NB4 (cell line): ENCODE results near the gene UNC5B.
"Not testable (repeated sequence)": the region's sequence is repeated elsewhere in the genome, so short reads cannot be mapped to it uniquely, and the experiment has no call there.

Experiments used
- DNase-seq: peaks from one replicate; pipeline ENCODE4 v3.0.0; 2010; ENCODE audit warnings: low read depth
- H3K4me3 ChIP-seq: one replicate; pipeline ENCODE4 v1.5.1; 2011; ENCODE audit warnings: mild to moderate bottlenecking, low read depth, low read length, moderate library complexity
- CTCF ChIP-seq: IDR thresholded peaks from one replicate; pipeline ENCODE4 v1.5.1; 2012; ENCODE audit warnings: low read depth, low read length
- MYC ChIP-seq: IDR thresholded peaks from 2 replicates; pipeline ENCODE4 v1.6.1; 2011; ENCODE audit warnings: low read depth, low read length
- POLR2A ChIP-seq: IDR thresholded peaks from 2 replicates; pipeline ENCODE4 v1.6.1; 2011; ENCODE audit warnings: mild to moderate bottlenecking; ENCODE audit not compliant: insufficient read length; ENCODE audit errors: extremely low read depth
- TF ChIP-seq, protein P1 (sequence below): IDR thresholded peaks from 2 replicates; pipeline ENCODE4 v1.6.1; 2011; ENCODE audit warnings: low read depth, low read length

The UNC5B gene

GRCh38 chr10:71270301-71271220 is 58.2 kb downstream of the UNC5B start:
- TF ChIP-seq, protein P1, sequence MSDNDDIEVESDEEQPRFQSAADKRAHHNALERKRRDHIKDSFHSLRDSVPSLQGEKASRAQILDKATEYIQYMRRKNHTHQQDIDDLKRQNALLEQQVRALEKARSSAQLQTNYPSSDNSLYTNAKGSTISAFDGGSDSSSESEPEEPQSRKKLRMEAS, result no peak
- peak; percentile 94 for TF ChIP-seq CTCF
- TF ChIP-seq POLR2A, result no peak
- TF ChIP-seq MYC, result no peak
- H3K4me3 ChIP-seq, result no peak overlapping the region
- peak; percentile 74 for DNase-seq

- TF ChIP-seq POLR2A (no peak), MYC (no peak), CTCF (no peak)
- TF ChIP-seq, protein P1, result no peak
- DNase-seq, result no peak
- no peak overlapping the region for H3K4me3 ChIP-seq
These were observed 59.3 kb downstream of the UNC5B start for GRCh38 chr10:71271662-71272055.

- DNase-seq, result no peak
- no peak overlapping the region for H3K4me3 ChIP-seq
- TF ChIP-seq CTCF, result no peak
- TF ChIP-seq MYC, result no peak
- TF ChIP-seq, protein P1, result no peak
- no peak for TF ChIP-seq POLR2A
These were observed 59.8 kb downstream of the UNC5B start for GRCh38 chr10:71272056-71272771.

- DNase-seq, H3K4me3 ChIP-seq: not testable (repeated sequence)
These were observed 60.6 kb downstream of the UNC5B start for GRCh38 chr10:71272974-71273373.

DNA sequence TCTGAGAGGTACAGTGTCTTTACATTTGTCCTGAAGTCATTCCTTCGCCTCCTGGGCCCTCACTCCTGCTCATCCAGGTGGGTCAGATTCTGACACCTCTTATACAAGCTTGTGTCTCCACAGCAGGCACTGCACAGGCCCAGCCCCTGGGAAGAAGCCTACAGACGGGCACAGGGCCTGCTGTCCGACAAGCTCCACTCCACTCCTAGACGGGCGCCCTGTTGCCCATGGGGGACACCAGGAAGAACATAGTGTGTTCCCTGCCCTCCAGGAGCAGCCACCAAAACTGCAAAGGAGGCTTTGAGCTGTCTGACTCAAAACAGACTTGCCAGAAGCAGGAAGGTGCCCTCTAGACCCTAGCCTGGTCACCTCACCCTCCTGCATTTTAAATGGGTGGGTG is 61.1 kb downstream of the UNC5B start:
- no peak for TF ChIP-seq MYC
- TF ChIP-seq CTCF, result no peak
- TF ChIP-seq, protein P1, result no peak
- H3K4me3 ChIP-seq, result no peak overlapping the region
- no peak for DNase-seq

DNA sequence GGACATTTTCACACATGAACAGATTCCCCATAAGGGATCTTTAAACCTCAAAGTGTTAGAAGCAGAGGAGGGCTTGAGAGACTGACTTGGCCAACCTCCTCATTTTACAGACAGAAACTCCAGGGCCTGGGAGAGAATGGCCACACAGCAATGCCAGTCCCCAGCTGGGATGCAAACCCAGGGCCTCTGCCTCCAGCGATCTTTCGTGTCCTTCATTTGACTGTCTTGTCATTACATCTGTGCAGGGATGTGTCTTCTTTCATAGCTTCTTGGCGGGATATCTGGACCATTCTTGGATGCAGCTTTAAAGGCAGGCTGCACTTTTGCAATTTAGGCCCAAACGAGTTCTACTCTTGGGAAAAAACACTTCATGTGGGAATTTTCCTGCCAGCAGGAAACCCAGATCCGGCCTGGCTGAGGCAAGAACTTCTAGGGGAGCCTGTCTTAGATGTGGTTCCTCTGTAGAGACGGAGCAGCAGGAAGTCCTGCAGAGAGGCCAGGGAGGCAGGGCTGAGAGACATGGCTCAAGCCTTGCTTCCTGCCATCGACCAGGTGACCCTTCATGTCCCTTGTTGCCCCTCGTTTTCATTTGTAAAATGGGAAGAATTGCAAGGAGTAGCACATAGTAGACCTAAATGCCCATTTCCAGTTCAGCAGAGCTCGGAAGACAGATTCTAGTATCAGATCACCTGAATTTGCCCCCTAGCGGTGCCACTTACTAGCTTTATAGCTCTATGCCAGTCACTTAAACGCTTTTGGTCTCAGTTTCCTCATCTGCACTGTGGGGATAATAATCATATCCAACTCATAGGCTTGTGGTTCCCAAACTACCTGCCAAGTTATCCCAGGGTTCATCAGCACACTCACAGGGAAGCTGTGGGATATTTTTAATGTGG is 62.8 kb downstream of the UNC5B start:
- no peak overlapping the region for H3K4me3 ChIP-seq
- no peak for TF ChIP-seq MYC
- TF ChIP-seq, protein P1, result 0 out of 2 replicates have a peak, but pooled peaks have one; percentile 11
- no peak for DNase-seq
